ENCODE results near the gene CCDC180.
"Not testable (repeated sequence)": the region's sequence is repeated elsewhere in the genome, so short reads cannot be mapped to it uniquely, and the experiment has no call there.

CCDC180 gene

GRCh38 chr9:97307500-97308163 is at the start of gene CCDC180:
Gene CCDC180, plus strand, starts transcription at chr9:97307659. Its CDS starts 405 bp downstream, at chr9:97308064.
- no peak for TF ChIP-seq EZH2phosphoT487 (IDR thresholded peaks at IDR 0.05; ENCODE audit: low read depth)
- TF ChIP-seq, protein P1, sequence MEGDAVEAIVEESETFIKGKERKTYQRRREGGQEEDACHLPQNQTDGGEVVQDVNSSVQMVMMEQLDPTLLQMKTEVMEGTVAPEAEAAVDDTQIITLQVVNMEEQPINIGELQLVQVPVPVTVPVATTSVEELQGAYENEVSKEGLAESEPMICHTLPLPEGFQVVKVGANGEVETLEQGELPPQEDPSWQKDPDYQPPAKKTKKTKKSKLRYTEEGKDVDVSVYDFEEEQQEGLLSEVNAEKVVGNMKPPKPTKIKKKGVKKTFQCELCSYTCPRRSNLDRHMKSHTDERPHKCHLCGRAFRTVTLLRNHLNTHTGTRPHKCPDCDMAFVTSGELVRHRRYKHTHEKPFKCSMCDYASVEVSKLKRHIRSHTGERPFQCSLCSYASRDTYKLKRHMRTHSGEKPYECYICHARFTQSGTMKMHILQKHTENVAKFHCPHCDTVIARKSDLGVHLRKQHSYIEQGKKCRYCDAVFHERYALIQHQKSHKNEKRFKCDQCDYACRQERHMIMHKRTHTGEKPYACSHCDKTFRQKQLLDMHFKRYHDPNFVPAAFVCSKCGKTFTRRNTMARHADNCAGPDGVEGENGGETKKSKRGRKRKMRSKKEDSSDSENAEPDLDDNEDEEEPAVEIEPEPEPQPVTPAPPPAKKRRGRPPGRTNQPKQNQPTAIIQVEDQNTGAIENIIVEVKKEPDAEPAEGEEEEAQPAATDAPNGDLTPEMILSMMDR (IDR thresholded peaks at IDR 0.05; ENCODE audit: low read depth, low read length) = no peak
- Histone ChIP-seq H3K9ac (ENCODE audit: low read length) (no peak within 1 kb of the TSS), H2AFZ (ENCODE audit: low read depth, low read length) (no peak within 1 kb of the TSS), H3K27me3 (ENCODE audit: low read depth, low read length) (no peaks in the 10 kb centered on the region), H3K79me2 (ENCODE audit: low read length) (no peaks in the 10 kb centered on the region), H4K20me1 (ENCODE audit: insufficient read depth, low read length) (no peaks in the 10 kb centered on the region), H3K4me2 (ENCODE audit: low read length) (no peak within 1 kb of the TSS), H3K9me3 (ENCODE audit: insufficient read depth, low read length) (no peaks in the 10 kb centered on the region), H3K36me3 (replicated peaks; ENCODE audit: low read depth, low read length) (no peaks in the 10 kb centered on the region), H3K27ac (ENCODE audit: low read length) (no peak within 1 kb of the TSS), H3K4me3 (ENCODE audit: low read length) (no peak within 1 kb of the TSS), H3K4me1 (ENCODE audit: low read length) (no peaks in the 10 kb centered on the region)

DNA sequence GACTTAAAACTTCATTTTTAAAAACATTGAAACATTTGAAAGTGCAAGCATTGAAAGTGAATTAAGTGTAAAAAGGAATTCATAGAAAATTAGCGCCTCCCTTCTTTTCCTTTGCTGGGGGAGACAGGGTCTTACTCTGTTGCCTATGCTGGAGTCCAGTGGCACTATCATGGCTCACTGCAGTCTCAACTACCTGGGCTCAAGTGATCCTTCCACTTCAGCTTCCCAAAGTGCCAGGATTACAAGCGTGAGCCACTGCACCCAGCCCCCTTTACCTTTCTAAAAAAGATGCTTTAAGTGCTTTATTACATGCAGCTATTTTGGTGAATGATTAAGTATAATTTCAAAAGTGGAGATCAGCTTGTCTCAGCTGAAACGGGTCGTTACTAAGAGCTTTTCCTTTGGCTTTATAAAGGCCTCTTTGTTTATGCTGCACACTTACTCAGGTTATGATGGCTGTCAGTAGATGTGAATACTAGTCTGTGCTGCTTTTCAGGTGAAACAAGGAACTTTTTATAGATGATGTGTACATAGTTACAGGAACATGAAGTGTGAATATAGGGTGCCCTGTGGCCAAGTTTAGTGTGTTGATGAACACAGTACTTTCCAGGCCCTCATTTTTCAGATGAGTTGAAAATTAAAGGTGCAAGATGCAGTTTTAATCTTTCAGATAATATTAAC is 47.5 kb upstream of the CCDC180 start:
- H3K4me2 ChIP-seq (ENCODE audit: low read length); H3K4me3 ChIP-seq (ENCODE audit: low read length); H3K79me2 ChIP-seq (ENCODE audit: low read length); H3K4me1 ChIP-seq (ENCODE audit: low read length); H3K27ac ChIP-seq (ENCODE audit: low read length); H2AFZ ChIP-seq (ENCODE audit: low read depth, low read length); H4K20me1 ChIP-seq (ENCODE audit: insufficient read depth, low read length); H3K9ac ChIP-seq (ENCODE audit: low read length); H3K36me3 ChIP-seq (replicated peaks; ENCODE audit: low read depth, low read length); H3K9me3 ChIP-seq (ENCODE audit: insufficient read depth, low read length); H3K27me3 ChIP-seq (ENCODE audit: low read depth, low read length): not testable (repeated sequence)

GRCh38 chr9:97271292-97271691 is 36.2 kb upstream of the CCDC180 start:
- H4K20me1 ChIP-seq (ENCODE audit: insufficient read depth, low read length) = no peaks in the 10 kb centered on the region
- H3K27ac ChIP-seq (ENCODE audit: low read length) = no peak overlapping the region
- no peaks in the 10 kb centered on the region for H3K27me3 ChIP-seq (ENCODE audit: low read depth, low read length)
- H3K4me1 ChIP-seq (ENCODE audit: low read length) = no peaks in the 10 kb centered on the region
- H3K36me3 ChIP-seq (replicated peaks; ENCODE audit: low read depth, low read length) = no peaks in the 10 kb centered on the region
- no peak overlapping the region for H2AFZ ChIP-seq (ENCODE audit: low read depth, low read length)
- H3K4me3 ChIP-seq (ENCODE audit: low read length) = no peak overlapping the region
- H3K9ac ChIP-seq (ENCODE audit: low read length) = no peak overlapping the region
- no peak for TF ChIP-seq EZH2phosphoT487 (IDR thresholded peaks at IDR 0.05; ENCODE audit: low read depth)
- TF ChIP-seq, protein P1 (IDR thresholded peaks at IDR 0.05; ENCODE audit: low read depth, low read length) = no peak
- no peaks in the 10 kb centered on the region for H3K9me3 ChIP-seq (ENCODE audit: insufficient read depth, low read length)
- H3K4me2 ChIP-seq (ENCODE audit: low read length) = no peak overlapping the region
- no peaks in the 10 kb centered on the region for H3K79me2 ChIP-seq (ENCODE audit: low read length)

DNA sequence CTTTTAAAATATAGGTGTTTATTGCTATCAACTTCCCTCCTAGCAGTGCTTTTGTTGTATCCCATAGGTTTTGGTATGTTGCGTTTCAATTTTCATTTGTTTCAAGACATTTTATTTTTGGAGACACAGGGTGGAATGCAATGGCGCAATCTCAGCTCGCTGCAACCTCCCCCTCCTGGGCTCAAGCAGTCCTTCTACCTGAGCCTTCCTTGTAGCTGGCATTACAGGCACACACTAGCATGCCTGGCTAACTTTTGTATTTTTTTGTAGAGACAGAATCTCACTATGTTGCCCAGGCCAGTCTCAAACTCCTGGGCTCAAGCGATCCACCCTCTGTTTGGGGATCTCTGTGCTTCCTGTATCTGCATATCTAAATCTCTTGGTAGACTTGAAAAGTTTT is 35.4 kb upstream of the CCDC180 start:
- no peak overlapping the region for H2AFZ ChIP-seq (ENCODE audit: low read depth, low read length)
- H3K9me3 ChIP-seq (ENCODE audit: insufficient read depth, low read length) = no peaks in the 10 kb centered on the region
- no peaks in the 10 kb centered on the region for H4K20me1 ChIP-seq (ENCODE audit: insufficient read depth, low read length)
- H3K27me3 ChIP-seq (ENCODE audit: low read depth, low read length) = no peaks in the 10 kb centered on the region
- no peaks in the 10 kb centered on the region for H3K4me1 ChIP-seq (ENCODE audit: low read length)
- TF ChIP-seq EZH2phosphoT487 (IDR thresholded peaks at IDR 0.05; ENCODE audit: low read depth) = no peak
- TF ChIP-seq, protein P1 (IDR thresholded peaks at IDR 0.05; ENCODE audit: low read depth, low read length) = no peak
- H3K79me2 ChIP-seq (ENCODE audit: low read length) = no peaks in the 10 kb centered on the region
- no peaks in the 10 kb centered on the region for H3K36me3 ChIP-seq (replicated peaks; ENCODE audit: low read depth, low read length)
- H3K4me3 ChIP-seq (ENCODE audit: low read length) = no peak overlapping the region
- no peak overlapping the region for H3K27ac ChIP-seq (ENCODE audit: low read length)
- no peak overlapping the region for H3K4me2 ChIP-seq (ENCODE audit: low read length)
- H3K9ac ChIP-seq (ENCODE audit: low read length) = no peak overlapping the region

Data from OCI-LY3 (cell line).